HepG2 (cell line): ENCODE measurements around the gene HSPB6. TPM values are rescaled to one million over a fixed set of nuclear protein-coding genes. Genes with fewer than 3 reads are reported as not detected.

Source experiments
- ARNT ChIP-seq: fragments of 450-650 bp; IDR thresholded peaks from 2 replicates; pipeline ENCODE4 v1.6.1; 2017
- ATF7-NPFF ChIP-seq: sonication (generic); formaldehyde crosslinking; IDR thresholded peaks from 2 replicates; pipeline ENCODE4 v1.8.1; 2023; ENCODE audit warnings: mild to moderate bottlenecking, low read depth, missing genetic modification reagents, moderate library complexity
- EHMT2 ChIP-seq: fragments of 200-600 bp; sonication (generic); IDR thresholded peaks from 2 replicates; pipeline ENCODE4 v1.7.0; 2017; ENCODE audit warnings: antibody characterized with exemption, low read depth, low read length, borderline replicate concordance
- FLYWCH1 ChIP-seq: sonication (generic); formaldehyde crosslinking; IDR thresholded peaks from 2 replicates; pipeline ENCODE4 v1.8.1; 2023; ENCODE audit warnings: mild to moderate bottlenecking, missing genetic modification reagents
- GATAD2A ChIP-seq: IDR thresholded peaks from 2 replicates; pipeline ENCODE4 v1.6.1; 2016
- HNRNPLL ChIP-seq: fragments of 200-400 bp; formaldehyde crosslinking; IDR thresholded peaks from 2 replicates; pipeline ENCODE4 v1.6.1; 2017; ENCODE audit warnings: mild to moderate bottlenecking, low read depth, low read length; ENCODE audit not compliant: poor library complexity, severe bottlenecking
- NR2F6 ChIP-seq, 2 experiments: IDR thresholded peaks; 2 replicates each; pipeline ENCODE4 v1.6.1; 2016; ENCODE audit warnings: antibody characterized with exemption in 1 of 2, mild to moderate bottlenecking in 1 of 2
- RORA ChIP-seq: sonication (generic); formaldehyde crosslinking; IDR thresholded peaks from 2 replicates; pipeline ENCODE4 v1.5.0; 2020; ENCODE audit warnings: mild to moderate bottlenecking, missing genetic modification reagents, moderate library complexity
- SAFB2 ChIP-seq: sonication (generic); formaldehyde crosslinking; IDR thresholded peaks from 2 replicates; pipeline ENCODE4 v1.5.1; 2020; ENCODE audit warnings: missing genetic modification reagents, low read depth, mild to moderate bottlenecking, borderline replicate concordance
- SNAI1 ChIP-seq: sonication (generic); formaldehyde crosslinking; IDR thresholded peaks from 2 replicates; pipeline ENCODE4 v1.5.0; 2020; ENCODE audit warnings: mild to moderate bottlenecking, missing genetic modification reagents, borderline replicate concordance
- TBP ChIP-seq: sonication (generic); formaldehyde crosslinking; IDR thresholded peaks from 2 replicates; pipeline ENCODE4 v1.5.0; 2020; ENCODE audit warnings: missing genetic modification reagents
- TEF ChIP-seq: sonication (generic); formaldehyde crosslinking; IDR thresholded peaks from 2 replicates; pipeline ENCODE4 v1.5.0; 2020; ENCODE audit warnings: missing genetic modification reagents
- TP53 ChIP-seq: sonication (generic); formaldehyde crosslinking; conservative IDR thresholded peaks from 2 replicates; pipeline ENCODE4 v1.4.0; 2020; ENCODE audit warnings: missing genetic modification reagents
- ZBTB2 ChIP-seq: sonication (generic); formaldehyde crosslinking; IDR thresholded peaks from 2 replicates; pipeline ENCODE4 v1.8.0; 2022; ENCODE audit warnings: low read depth, missing genetic modification reagents
- ZBTB20 ChIP-seq: sonication (generic); formaldehyde crosslinking; IDR thresholded peaks from 2 replicates; pipeline ENCODE4 v1.8.1; 2023; ENCODE audit warnings: missing genetic modification reagents, low read depth, mild to moderate bottlenecking, borderline replicate concordance
- ZBTB7A ChIP-seq: sonication (generic); formaldehyde crosslinking; IDR thresholded peaks from 2 replicates; pipeline ENCODE4 v1.8.0; 2022; ENCODE audit warnings: mild to moderate bottlenecking, missing genetic modification reagents
- ZNF121 ChIP-seq: sonication (generic); formaldehyde crosslinking; IDR thresholded peaks from 2 replicates; pipeline ENCODE4 v1.5.0; 2020; ENCODE audit warnings: mild to moderate bottlenecking, missing genetic modification reagents
- ZNF260 ChIP-seq: sonication (generic); formaldehyde crosslinking; IDR thresholded peaks from 2 replicates; pipeline ENCODE4 v1.4.0; 2020; ENCODE audit warnings: missing genetic modification reagents, low read depth, mild to moderate bottlenecking, borderline replicate concordance
- ZNF383 ChIP-seq: sonication (generic); formaldehyde crosslinking; IDR thresholded peaks from 2 replicates; pipeline ENCODE4 v1.4.0; 2020; ENCODE audit warnings: missing genetic modification reagents, mild to moderate bottlenecking, borderline replicate concordance
- polyA plus RNA-seq, 8 experiments: library from polyadenylated mRNA; depleted of rRNA in 3 of 8; stranded (reverse) in 7 of 8; unstranded in 1 of 8; fragments of >200 nt; fragmentation: Illumina TruSeq in 4 of 8; extraction: Trizol in 4 of 8; gene quantifications; 2 replicates each; pipeline versions ENCODE4 v1.2.1 to v1.2.3, GENCODE V29; 2011 to 2016; ENCODE audit warnings: low read depth in 4 of 8, missing spikeins in 1 of 8, mixed read lengths in 1 of 8; ENCODE audit not compliant: insufficient read depth in 1 of 8
- total RNA-seq, 5 experiments: library from RNA; depleted of rRNA; stranded (reverse); fragments of >200 nt; fragmentation: Illumina TruSeq; extraction: Trizol; gene quantifications; 2 replicates each; pipeline ENCODE4 v1.2.3, GENCODE V29; 2016; ENCODE audit warnings: low read depth in 1 of 5
- TF ChIP-seq, protein P1 (sequence below): sonication (generic); formaldehyde crosslinking; IDR thresholded peaks from 2 replicates; pipeline ENCODE4 v1.5.0; 2020; ENCODE audit warnings: missing genetic modification reagents

Gene HSPB6
- total and polyA plus RNA-seq, 2 of the 13 experiments (the other 11 are each of a cell fraction or from before 2014, with no cell fraction given) = 0.18 TPM; not detected in 1

DNA sequence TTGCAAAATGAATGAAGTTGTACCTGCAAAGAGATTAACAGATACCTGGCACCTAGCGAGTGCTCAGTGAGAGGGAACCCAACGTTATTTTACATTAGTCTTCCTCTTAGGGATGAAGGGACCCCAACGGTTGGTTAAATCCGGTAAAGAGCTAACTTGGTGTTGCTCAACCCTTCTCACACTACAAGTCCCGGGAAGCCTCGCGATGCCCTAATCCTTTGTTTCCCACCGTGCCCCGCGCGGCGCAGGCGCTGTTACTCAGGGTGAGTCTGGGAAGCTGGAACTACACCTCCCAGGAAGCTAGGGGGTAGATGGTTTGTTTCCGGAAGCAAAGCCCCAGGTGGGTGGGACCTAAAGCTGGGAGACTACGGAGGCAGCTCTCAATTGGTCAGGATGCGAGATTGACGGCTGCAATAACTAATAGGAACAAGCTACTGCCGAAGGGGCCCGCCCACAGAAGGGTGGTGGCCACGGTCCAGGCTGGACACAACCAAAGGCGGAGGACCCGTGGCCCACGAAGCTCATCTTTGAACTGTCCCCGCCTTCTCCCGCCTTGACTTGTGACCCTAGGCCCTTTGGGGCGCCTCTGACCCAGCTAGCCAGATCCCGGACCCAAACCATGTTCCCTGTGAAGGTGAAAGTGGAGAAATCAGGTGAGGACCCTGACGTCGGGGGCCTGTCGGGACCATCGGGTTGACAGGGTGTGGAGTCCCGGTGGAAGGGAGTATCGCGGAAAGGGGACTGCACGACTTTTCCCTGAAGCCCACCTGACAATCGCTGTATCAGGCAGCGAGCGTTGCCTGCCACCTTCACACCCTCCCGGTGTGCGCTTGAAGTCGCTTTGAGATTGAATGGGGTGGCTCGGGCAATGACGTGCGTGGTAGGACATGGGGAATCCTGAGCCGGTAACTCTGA, 8.5 kb downstream of the HSPB6 start, which contains the start of gene LIN37 (continued):
- TF ChIP-seq, protein P1, sequence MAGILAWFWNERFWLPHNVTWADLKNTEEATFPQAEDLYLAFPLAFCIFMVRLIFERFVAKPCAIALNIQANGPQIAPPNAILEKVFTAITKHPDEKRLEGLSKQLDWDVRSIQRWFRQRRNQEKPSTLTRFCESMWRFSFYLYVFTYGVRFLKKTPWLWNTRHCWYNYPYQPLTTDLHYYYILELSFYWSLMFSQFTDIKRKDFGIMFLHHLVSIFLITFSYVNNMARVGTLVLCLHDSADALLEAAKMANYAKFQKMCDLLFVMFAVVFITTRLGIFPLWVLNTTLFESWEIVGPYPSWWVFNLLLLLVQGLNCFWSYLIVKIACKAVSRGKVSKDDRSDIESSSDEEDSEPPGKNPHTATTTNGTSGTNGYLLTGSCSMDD (CRISPR knock-in tag) = no peak
- TF ChIP-seq ZBTB7A (CRISPR knock-in tag) (peak; percentile 57; the same call in 1 of the 2 replicates), TBP (CRISPR knock-in tag) (no peak), ZNF260 (CRISPR knock-in tag) (no peak), TP53 (CRISPR knock-in tag) (0 out of 2 replicates have a peak, but pooled peaks have one; percentile 40), FLYWCH1 (no peak), ATF7-NPFF (CRISPR knock-in tag) (no peak), RORA (CRISPR knock-in tag) (no peak), ARNT (no peak), NR2F6 (IDR thresholded peaks at IDR 0.05) (peak; percentile 79), NR2F6 (CRISPR knock-in tag; IDR thresholded peaks at IDR 0.05) (peak; percentile 73), TEF (CRISPR knock-in tag) (no peak), EHMT2 (no peak), ZBTB20 (CRISPR knock-in tag) (no peak), HNRNPLL (no peak), ZNF383 (CRISPR knock-in tag) (no peak), SNAI1 (CRISPR knock-in tag) (no peak), SAFB2 (CRISPR knock-in tag) (no peak), ZNF121 (peak; percentile 96), GATAD2A (peak; percentile 34), ZBTB2 (CRISPR knock-in tag) (no peak)
